ENCODE data around the gene G6PC3. TPM values are rescaled to one million over a fixed set of nuclear protein-coding genes. Genes with fewer than 3 reads are reported as not detected.
A peak's percentile ranks its signal among the peaks of the same experiment; 100 is the strongest.

The G6PC3 gene
- total RNA-seq, 4 donors from 2014 or later = 24.9 to 68.7 (median 36.2) TPM

DNA sequence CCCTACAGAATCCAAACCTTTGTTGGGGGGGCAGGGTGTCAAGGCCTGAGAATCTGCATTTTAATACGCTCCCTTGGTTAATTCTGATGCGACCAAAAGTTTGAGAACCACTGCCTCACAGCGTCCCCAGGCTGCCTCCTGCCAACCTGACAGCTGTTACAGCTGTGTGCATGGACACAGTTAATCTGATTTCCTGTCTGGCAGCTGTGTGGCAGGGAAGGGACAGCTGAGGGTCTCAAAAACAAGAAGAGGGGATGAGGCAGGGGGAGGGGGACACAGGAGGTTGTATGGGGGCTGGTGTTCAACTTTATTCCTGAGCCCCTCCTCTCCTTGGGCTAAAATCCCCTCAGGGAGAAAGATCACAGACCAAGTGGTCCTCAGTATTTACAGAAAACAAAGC, 35.4 kb downstream of the G6PC3 start:
- Histone ChIP-seq H3K4me1 (peaks cover 5 to 93% (median 40%) of the 10 kb centered on the region in 4 donors), H3K36me3 (peaks cover 0 to 8% (median 0%) of the 10 kb centered on the region in 3 donors), H3K9me3 (no peaks in the 10 kb centered on the region), H3K27ac (peak overlapping the region in 2 of 4 donors; percentile 50 to 74), H3K27me3 (no peaks in the 10 kb centered on the region), H3K4me3 (no peak overlapping the region)
- DNase-seq (ENCODE audit: low spot score in 2 of 2) = no peak
- TF ChIP-seq POLR2A (IDR thresholded peaks at IDR 0.05) (no peak), EP300 (IDR thresholded peaks at IDR 0.05) (no peak)
- TF ChIP-seq, protein P1, sequence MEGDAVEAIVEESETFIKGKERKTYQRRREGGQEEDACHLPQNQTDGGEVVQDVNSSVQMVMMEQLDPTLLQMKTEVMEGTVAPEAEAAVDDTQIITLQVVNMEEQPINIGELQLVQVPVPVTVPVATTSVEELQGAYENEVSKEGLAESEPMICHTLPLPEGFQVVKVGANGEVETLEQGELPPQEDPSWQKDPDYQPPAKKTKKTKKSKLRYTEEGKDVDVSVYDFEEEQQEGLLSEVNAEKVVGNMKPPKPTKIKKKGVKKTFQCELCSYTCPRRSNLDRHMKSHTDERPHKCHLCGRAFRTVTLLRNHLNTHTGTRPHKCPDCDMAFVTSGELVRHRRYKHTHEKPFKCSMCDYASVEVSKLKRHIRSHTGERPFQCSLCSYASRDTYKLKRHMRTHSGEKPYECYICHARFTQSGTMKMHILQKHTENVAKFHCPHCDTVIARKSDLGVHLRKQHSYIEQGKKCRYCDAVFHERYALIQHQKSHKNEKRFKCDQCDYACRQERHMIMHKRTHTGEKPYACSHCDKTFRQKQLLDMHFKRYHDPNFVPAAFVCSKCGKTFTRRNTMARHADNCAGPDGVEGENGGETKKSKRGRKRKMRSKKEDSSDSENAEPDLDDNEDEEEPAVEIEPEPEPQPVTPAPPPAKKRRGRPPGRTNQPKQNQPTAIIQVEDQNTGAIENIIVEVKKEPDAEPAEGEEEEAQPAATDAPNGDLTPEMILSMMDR (IDR thresholded peaks at IDR 0.05) = no peak
- 55 to 66% methylated on average over 3 of the region's 3 CpGs for WGBS, 2 donors

DNA sequence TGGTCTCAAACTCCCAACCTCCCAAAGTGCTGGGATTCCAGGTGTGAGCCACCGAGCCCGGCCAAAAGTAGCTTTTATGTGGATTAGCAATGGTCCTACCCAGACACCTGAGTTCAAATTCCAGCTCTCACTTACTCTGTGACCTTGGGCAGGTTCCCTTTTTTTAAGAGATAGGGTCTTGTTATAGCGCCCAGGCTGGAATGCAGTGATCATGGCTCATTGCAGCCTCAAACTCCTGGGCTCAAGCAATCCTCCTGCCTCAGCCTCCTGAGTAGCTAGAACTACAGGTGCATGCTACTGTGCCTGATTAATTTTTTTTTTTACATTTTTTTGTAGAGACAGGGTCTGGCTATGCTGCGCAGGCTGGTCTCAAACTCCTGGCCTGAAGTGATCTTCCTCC, 36.3 kb downstream of the G6PC3 start:
- DNase-seq (ENCODE audit: low spot score in 2 of 2) = no peak

DNA sequence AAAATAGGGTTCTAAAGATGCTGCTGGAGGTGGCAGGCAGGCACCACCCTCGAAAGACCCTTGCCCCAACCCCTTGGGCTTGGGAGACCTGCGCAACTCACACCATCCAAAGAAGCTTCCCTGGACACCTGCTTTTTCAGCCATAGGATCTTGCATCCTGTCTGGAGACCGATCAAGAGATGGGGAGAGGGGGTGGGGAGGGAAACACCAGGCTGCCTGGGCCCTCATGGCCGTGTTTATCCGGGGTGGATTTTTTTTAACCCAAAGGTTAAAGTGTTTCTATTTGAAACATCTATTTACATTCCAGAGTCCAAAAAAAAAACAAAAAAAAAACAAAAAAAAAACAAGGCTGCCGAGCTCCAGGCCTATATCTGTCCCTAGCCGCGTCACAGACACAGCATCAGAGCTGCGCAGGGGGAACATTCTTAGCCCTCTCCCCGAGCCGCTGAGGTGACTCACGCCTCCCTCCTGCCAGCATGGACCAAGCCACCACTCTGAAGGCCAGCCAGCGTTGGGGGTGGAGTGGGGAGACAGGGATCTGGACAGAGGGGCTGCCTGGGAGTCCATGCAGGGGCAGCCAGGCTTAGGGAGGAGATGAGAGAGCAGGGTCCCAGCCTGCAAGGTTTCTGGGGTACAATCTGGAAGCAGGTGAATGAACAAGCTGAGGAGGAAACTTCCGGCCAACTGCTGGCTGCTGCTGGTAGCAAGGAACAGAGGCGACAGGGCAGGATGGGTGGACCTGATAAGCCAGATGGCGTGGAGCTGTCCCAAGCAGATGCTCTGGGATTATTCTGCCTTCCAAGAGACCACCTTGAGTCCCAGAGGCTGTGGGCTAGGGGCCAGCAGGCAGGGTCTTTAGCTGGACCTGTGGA, 38.1 kb downstream of the G6PC3 start:
- 39 to 46% methylated on average over 16 of the region's 16 CpGs for WGBS, 2 donors
- DNase-seq (ENCODE audit: low spot score in 2 of 2) = peak; percentile 54 to 67
- peaks cover 5 to 98% (median 58%) of the 10 kb centered on the region in 4 donors for H3K4me1 ChIP-seq

More for the DNA sequence above, 36.3 kb downstream of the G6PC3 start:
- TF ChIP-seq POLR2A (IDR thresholded peaks at IDR 0.05) (no peak), EP300 (IDR thresholded peaks at IDR 0.05) (no peak)
- TF ChIP-seq, protein P1 (IDR thresholded peaks at IDR 0.05) = no peak
- 92 to 94% methylated on average over 4 of the region's 4 CpGs for WGBS, 2 donors
- Histone ChIP-seq H3K27me3 (no peaks in the 10 kb centered on the region), H3K4me1 (peaks cover 5 to 97% (median 47%) of the 10 kb centered on the region in 4 donors), H3K4me3 (no peak overlapping the region), H3K9me3 (no peaks in the 10 kb centered on the region), H3K36me3 (peaks cover 0 to 8% (median 0%) of the 10 kb centered on the region in 3 donors), H3K27ac (peak overlapping the region in 1 of 4 donors; percentile 82)

DNA sequence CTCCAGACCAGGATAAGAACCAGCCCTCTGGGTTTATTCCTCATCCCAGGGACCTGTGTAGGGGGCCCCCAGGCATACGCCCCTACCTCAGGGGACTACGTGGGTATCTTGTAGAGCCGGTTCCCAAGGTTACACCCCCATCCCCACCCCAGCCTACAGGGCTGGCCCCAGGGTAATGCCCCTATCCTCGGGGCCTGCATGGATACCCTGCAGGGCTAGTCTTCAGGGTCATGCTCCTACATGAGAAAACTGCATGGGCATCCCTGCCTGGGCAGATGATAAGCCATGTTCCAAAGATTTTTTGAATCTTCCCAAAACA, 38.7 kb downstream of the G6PC3 start:
- WGBS, 2 donors = 57 to 72% methylated on average over 4 of the region's 4 CpGs
- Histone ChIP-seq H3K27me3 (no peaks in the 10 kb centered on the region), H3K36me3 (peaks cover 0 to 17% (median 0%) of the 10 kb centered on the region in 3 donors), H3K4me1 (peaks cover 5 to 98% (median 58%) of the 10 kb centered on the region in 4 donors), H3K9me3 (no peaks in the 10 kb centered on the region), H3K27ac (peak overlapping the region; percentile 66 to 82 (median 77)), H3K4me3 (peak overlapping the region in 1 of 4 donors; percentile 3)
- TF ChIP-seq, protein P1 (IDR thresholded peaks at IDR 0.05) = no peak
- TF ChIP-seq EP300 (IDR thresholded peaks at IDR 0.05) (no peak), POLR2A (IDR thresholded peaks at IDR 0.05) (no peak)
- DNase-seq (ENCODE audit: low spot score in 2 of 2) = no peak

More for the DNA sequence above, 38.1 kb downstream of the G6PC3 start:
- TF ChIP-seq EP300 (IDR thresholded peaks at IDR 0.05) (no peak), POLR2A (IDR thresholded peaks at IDR 0.05) (no peak)
- TF ChIP-seq, protein P1 (IDR thresholded peaks at IDR 0.05) = no peak
- Histone ChIP-seq H3K27ac (peak overlapping the region; percentile 66 to 82 (median 77)), H3K27me3 (no peaks in the 10 kb centered on the region), H3K9me3 (no peaks in the 10 kb centered on the region), H3K4me3 (peak overlapping the region in 1 of 4 donors; percentile 3), H3K36me3 (peaks cover 0 to 11% (median 0%) of the 10 kb centered on the region in 3 donors)

All from tibial nerve (tissue), 4 donors.